ENCODE data around the gene SPNS3.

GRCh38 chr17:4501295-4501949, 67.7 kb downstream of the SPNS3 start:
- no peak for TF ChIP-seq CTCF (IDR thresholded peaks at IDR 0.05)
- TF ChIP-seq EP300 (IDR thresholded peaks at IDR 0.05) = no peak
- TF ChIP-seq POLR2A (IDR thresholded peaks at IDR 0.05) = no peak
